ENCODE measurements around the gene AGAP1. TPM values are rescaled to one million over a fixed set of nuclear protein-coding genes. Genes with fewer than 3 reads are reported as not detected.

Gene AGAP1
- total RNA-seq, 1 donor from 2014 or later: 43.8 TPM

DNA sequence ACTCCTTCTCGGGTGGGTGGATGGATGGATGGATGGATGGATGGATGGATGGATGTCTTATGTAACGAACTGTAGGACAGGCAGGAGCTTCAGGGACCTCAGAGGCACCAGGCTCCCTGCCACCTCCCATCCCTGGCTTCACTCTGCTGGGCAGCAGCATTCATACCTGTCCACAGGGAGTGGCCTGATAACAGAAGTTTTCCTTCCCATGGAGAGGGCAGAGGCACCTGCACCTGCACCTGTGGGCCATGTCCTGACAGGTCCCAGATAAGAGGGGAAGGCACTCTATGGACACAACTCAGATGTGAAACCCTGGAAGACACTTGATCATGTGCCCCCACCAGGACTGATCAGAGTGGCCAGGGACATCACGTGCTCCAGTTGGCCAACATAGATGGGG lies 532.0 kb downstream of the AGAP1 start:
- peaks cover 2% of the 10 kb centered on the region for H3K36me3 Mint-ChIP-seq (ENCODE audit: unreplicated experiment)
- no peak overlapping the region for H3K4me3 Mint-ChIP-seq (ENCODE audit: unreplicated experiment)
- no peaks in the 10 kb centered on the region for H3K9me3 Mint-ChIP-seq (ENCODE audit: unreplicated experiment)
- no peak for DNase-seq (ENCODE audit: extremely low spot score, unreplicated experiment)
- TF ChIP-seq, protein P1, sequence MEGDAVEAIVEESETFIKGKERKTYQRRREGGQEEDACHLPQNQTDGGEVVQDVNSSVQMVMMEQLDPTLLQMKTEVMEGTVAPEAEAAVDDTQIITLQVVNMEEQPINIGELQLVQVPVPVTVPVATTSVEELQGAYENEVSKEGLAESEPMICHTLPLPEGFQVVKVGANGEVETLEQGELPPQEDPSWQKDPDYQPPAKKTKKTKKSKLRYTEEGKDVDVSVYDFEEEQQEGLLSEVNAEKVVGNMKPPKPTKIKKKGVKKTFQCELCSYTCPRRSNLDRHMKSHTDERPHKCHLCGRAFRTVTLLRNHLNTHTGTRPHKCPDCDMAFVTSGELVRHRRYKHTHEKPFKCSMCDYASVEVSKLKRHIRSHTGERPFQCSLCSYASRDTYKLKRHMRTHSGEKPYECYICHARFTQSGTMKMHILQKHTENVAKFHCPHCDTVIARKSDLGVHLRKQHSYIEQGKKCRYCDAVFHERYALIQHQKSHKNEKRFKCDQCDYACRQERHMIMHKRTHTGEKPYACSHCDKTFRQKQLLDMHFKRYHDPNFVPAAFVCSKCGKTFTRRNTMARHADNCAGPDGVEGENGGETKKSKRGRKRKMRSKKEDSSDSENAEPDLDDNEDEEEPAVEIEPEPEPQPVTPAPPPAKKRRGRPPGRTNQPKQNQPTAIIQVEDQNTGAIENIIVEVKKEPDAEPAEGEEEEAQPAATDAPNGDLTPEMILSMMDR (IDR thresholded peaks at IDR 0.05): no peak
- H3K27ac Mint-ChIP-seq (ENCODE audit: unreplicated experiment): no peak overlapping the region
- H3K27me3 Mint-ChIP-seq (ENCODE audit: unreplicated experiment): no peaks in the 10 kb centered on the region
- H3K4me1 Mint-ChIP-seq (ENCODE audit: unreplicated experiment): no peaks in the 10 kb centered on the region

DNA sequence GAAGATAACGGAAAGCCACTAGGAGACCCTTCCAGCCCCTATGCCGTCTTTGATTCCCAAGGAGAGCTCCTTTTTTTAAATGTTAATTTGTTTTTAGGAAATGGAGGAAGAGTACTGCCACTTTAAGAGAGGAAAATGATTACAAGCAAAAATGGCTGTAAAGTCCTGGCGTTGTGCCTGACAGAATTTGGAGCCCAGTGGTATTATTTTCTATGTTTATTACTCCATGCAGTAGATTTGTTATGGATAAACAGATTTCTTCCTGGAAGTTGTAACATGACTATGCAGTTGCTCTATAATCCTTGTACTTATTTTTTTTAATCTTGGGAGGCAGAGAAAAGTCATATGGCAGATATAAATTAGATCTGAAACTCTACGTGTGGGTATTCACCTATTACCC lies 533.0 kb downstream of the AGAP1 start:
- H3K27ac Mint-ChIP-seq (ENCODE audit: unreplicated experiment): no peak overlapping the region
- DNase-seq (ENCODE audit: extremely low spot score, unreplicated experiment): no peak
- no peaks in the 10 kb centered on the region for H3K4me1 Mint-ChIP-seq (ENCODE audit: unreplicated experiment)

DNA sequence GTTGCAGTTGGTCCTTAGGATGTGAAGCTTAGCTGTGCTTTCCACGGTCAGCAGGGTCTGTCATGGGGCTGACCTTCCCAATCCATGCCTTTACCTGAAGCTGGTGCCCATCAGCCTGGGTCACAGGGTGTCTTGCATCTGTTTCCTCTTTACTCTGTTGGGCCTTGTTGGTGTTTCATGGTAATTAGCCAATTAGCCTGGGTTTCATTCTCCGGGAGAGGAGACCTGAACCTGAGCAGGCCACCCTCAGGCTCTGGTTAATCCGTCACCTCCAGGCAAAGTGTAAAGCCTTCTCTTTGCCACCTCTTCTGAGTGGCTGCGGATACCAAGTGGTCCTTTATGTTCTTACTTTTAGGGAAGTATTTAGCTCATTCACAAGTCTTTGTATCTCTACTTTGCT lies 534.2 kb downstream of the AGAP1 start:
- Mint-ChIP-seq H3K27ac (ENCODE audit: unreplicated experiment) (no peak overlapping the region), H3K36me3 (ENCODE audit: unreplicated experiment) (peaks cover 2% of the 10 kb centered on the region), H3K9me3 (ENCODE audit: unreplicated experiment) (no peaks in the 10 kb centered on the region), H3K27me3 (ENCODE audit: unreplicated experiment) (no peaks in the 10 kb centered on the region), H3K4me3 (ENCODE audit: unreplicated experiment) (no peak overlapping the region), H3K4me1 (ENCODE audit: unreplicated experiment) (no peaks in the 10 kb centered on the region)
- TF ChIP-seq, protein P1 (IDR thresholded peaks at IDR 0.05): no peak
- no peak for DNase-seq (ENCODE audit: extremely low spot score, unreplicated experiment)

More for the DNA sequence above, 533.0 kb downstream of the AGAP1 start:
- Mint-ChIP-seq H3K27me3 (ENCODE audit: unreplicated experiment) (no peaks in the 10 kb centered on the region), H3K36me3 (ENCODE audit: unreplicated experiment) (peaks cover 2% of the 10 kb centered on the region), H3K4me3 (ENCODE audit: unreplicated experiment) (no peak overlapping the region), H3K9me3 (ENCODE audit: unreplicated experiment) (no peaks in the 10 kb centered on the region)
- TF ChIP-seq, protein P1 (IDR thresholded peaks at IDR 0.05): no peak

DNA sequence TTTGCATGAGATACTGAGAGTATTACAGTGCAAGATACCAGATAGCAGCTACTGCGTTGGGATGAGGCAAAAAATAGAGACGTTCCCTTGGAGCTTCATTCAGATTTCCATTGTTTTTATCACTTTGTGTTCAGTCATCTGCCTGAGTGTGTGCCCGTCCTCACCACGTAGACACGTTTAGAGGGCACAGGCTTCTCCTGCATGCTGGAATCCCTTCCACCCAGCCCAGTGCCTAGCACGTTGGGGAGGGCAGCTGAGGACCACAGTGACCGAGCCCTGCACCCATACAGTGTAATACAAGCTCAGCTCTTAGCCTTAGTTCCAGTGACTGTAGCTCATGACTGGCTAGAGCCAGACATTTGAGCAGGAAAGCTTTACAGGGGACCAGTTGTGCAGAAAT lies 539.6 kb downstream of the AGAP1 start:
- Mint-ChIP-seq H3K9me3 (ENCODE audit: unreplicated experiment) (no peaks in the 10 kb centered on the region), H3K27ac (ENCODE audit: unreplicated experiment) (no peak overlapping the region), H3K27me3 (ENCODE audit: unreplicated experiment) (no peaks in the 10 kb centered on the region), H3K4me1 (ENCODE audit: unreplicated experiment) (no peaks in the 10 kb centered on the region), H3K4me3 (ENCODE audit: unreplicated experiment) (no peak overlapping the region), H3K36me3 (ENCODE audit: unreplicated experiment) (peaks cover 2% of the 10 kb centered on the region)
- no peak for DNase-seq (ENCODE audit: extremely low spot score, unreplicated experiment)
- TF ChIP-seq, protein P1 (IDR thresholded peaks at IDR 0.05): no peak

DNA sequence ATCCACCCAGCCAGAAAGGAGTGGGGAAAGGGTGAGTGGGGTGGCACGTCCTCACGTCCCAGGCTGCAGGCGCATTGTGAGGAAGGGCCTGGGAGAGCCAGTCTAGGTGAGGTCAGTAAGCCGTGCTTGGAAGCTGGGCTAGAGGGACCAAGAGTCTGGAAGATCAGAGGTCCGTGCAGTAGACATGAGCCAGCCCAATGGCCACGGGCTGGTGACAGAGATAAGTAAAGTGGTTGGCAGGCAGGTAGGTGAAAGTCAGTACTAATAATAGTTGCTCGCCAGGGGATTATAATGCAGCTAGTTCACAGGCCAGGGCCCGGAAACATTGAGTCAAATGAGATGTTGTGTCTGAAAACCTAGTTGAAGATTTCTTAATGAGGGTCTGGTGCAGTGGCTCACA lies 541.1 kb downstream of the AGAP1 start:
- TF ChIP-seq, protein P1 (IDR thresholded peaks at IDR 0.05): no peak

More for the DNA sequence above, 541.1 kb downstream of the AGAP1 start:
- DNase-seq (ENCODE audit: extremely low spot score, unreplicated experiment): no peak
- no peaks in the 10 kb centered on the region for H3K4me1 Mint-ChIP-seq (ENCODE audit: unreplicated experiment)
- H3K27ac Mint-ChIP-seq (ENCODE audit: unreplicated experiment): no peak overlapping the region
- H3K9me3 Mint-ChIP-seq (ENCODE audit: unreplicated experiment): no peaks in the 10 kb centered on the region
- no peak overlapping the region for H3K4me3 Mint-ChIP-seq (ENCODE audit: unreplicated experiment)
- H3K27me3 Mint-ChIP-seq (ENCODE audit: unreplicated experiment): no peaks in the 10 kb centered on the region
- H3K36me3 Mint-ChIP-seq (ENCODE audit: unreplicated experiment): no peaks in the 10 kb centered on the region

Data from osteocyte (in vitro differentiated cells).